GM23338 (cell line): ENCODE results near the gene CACNG3.

Experiments
- CTCF ChIP-seq, 2 experiments: fragments of 200-600 bp in 1 of 2; sonication (generic) in 1 of 2; conservative IDR thresholded peaks; 2 replicates each; pipeline versions ENCODE4 v1.5.1 to v1.6.1; 2016 to 2017; ENCODE audit warnings: antibody characterized with exemption in 2 of 2, low read depth in 2 of 2, mild to moderate bottlenecking in 2 of 2, moderate library complexity in 1 of 2
- EZH2 ChIP-seq: fragments of 200-600 bp; sonication (generic); IDR thresholded peaks from one replicate; pipeline ENCODE4 v1.8.0; 2017; ENCODE audit warnings: antibody characterized with exemption, mild to moderate bottlenecking, low read depth; ENCODE audit not compliant: unreplicated experiment

- TF ChIP-seq CTCF (conservative IDR thresholded peaks at IDR 0.05; ENCODE audit: low read depth in 2 of 2) = no peak
- no peak for TF ChIP-seq EZH2
These were observed 23.9 kb downstream of the CACNG3 start for GRCh38 chr16:24279982-24280515.
